Measurements from ENCODE around the gene DPP6. TPM values are rescaled to one million over a fixed set of nuclear protein-coding genes. Genes with fewer than 3 reads are reported as not detected.
"Not testable (repeated sequence)": the region's sequence is repeated elsewhere in the genome, so short reads cannot be mapped to it uniquely, and the experiment has no call there.

Gene DPP6
- total and polyA plus RNA-seq, 8 donors = 1.0 to 11.2 (median 2.6) TPM

- not testable (repeated sequence) for H3K4me1 ChIP-seq
These were observed 1.1 kb upstream of the DPP6 start for GRCh38 chr7:154051006-154051642.

GRCh38 chr7:154052530-154053252 is 493 bp downstream of the DPP6 start:
- intact Hi-C loops (cut with DNase I); H3K27ac ChIP-seq; H3K27me3 ChIP-seq; FAIRE-seq; H3K4me1 ChIP-seq; H3K36me3 ChIP-seq; H3K9me3 ChIP-seq; H3K4me3 ChIP-seq: not testable (repeated sequence)
- DNase-seq = peak in 1 of 6 donors; percentile 38
- WGBS, 2 donors = 2% methylated on average over 35 to 73 of the region's 83 CpGs
- peak in 2 of 4 donors; percentile 24 to 31 for ATAC-seq

More at GRCh38 chr7:154051006-154051642, 1.1 kb upstream of the DPP6 start:
- H3K9me3 ChIP-seq; H3K36me3 ChIP-seq; FAIRE-seq; H3K27me3 ChIP-seq; H3K4me3 ChIP-seq; intact Hi-C loops (cut with DNase I); DNase-seq; H3K27ac ChIP-seq: not testable (repeated sequence)
- 7 to 8% methylated on average over 15 to 22 of the region's 42 CpGs for WGBS, 2 donors
- ATAC-seq = peak; percentile 95 to 99 (median 97)

GRCh38 chr7:154053466-154054312 is 1.5 kb downstream of the DPP6 start:
- ATAC-seq = peak in 2 of 4 donors; percentile 35 to 66
- 29 to 32% methylated on average over 8 to 10 of the region's 16 CpGs for WGBS, 2 donors
- FAIRE-seq = not testable (repeated sequence)

GRCh38 chr7:154054664-154055063 is 2.5 kb downstream of the DPP6 start:
- H3K4me1 ChIP-seq; H3K9me3 ChIP-seq; FAIRE-seq; DNase-seq; H3K27ac ChIP-seq; H3K36me3 ChIP-seq; H3K4me3 ChIP-seq; H3K27me3 ChIP-seq; intact Hi-C loops (cut with DNase I); ATAC-seq: not testable (repeated sequence)
- WGBS, 2 donors = 6 to 19% methylated on average over 1 of the region's 2 CpGs

More at GRCh38 chr7:154053466-154054312, 1.5 kb downstream of the DPP6 start:
- H3K9me3 ChIP-seq; H3K27me3 ChIP-seq; H3K4me1 ChIP-seq; intact Hi-C loops (cut with DNase I); H3K27ac ChIP-seq; H3K4me3 ChIP-seq; H3K36me3 ChIP-seq; DNase-seq: not testable (repeated sequence)

GRCh38 chr7:154055491-154056106 is 3.4 kb downstream of the DPP6 start:
- H3K4me3 ChIP-seq; H3K36me3 ChIP-seq; FAIRE-seq; H3K27me3 ChIP-seq; H3K9me3 ChIP-seq; intact Hi-C loops (cut with DNase I); H3K27ac ChIP-seq; H3K4me1 ChIP-seq: not testable (repeated sequence)
- ATAC-seq (peak in 1 of 4 donors; percentile 65), DNase-seq (peak in 2 of 6 donors; percentile 34 to 35)
- WGBS, 2 donors = 12 to 13% methylated on average over 9 of the region's 9 CpGs

- ATAC-seq; H3K27me3 ChIP-seq; H3K27ac ChIP-seq; H3K36me3 ChIP-seq; intact Hi-C loops (cut with DNase I); FAIRE-seq; H3K9me3 ChIP-seq; H3K4me3 ChIP-seq; H3K4me1 ChIP-seq: not testable (repeated sequence)
- DNase-seq = peak in 1 of 6 donors; percentile 49
- WGBS, 2 donors = 78 to 86% methylated on average over 10 to 14 of the region's 14 CpGs
These were observed 6.6 kb downstream of the DPP6 start for GRCh38 chr7:154058783-154059182.

GRCh38 chr7:154060551-154060950 is 8.4 kb downstream of the DPP6 start:
- intact Hi-C loops (cut with DNase I); H3K27me3 ChIP-seq; FAIRE-seq; H3K4me3 ChIP-seq; H3K4me1 ChIP-seq; H3K9me3 ChIP-seq; H3K27ac ChIP-seq; ATAC-seq; H3K36me3 ChIP-seq: not testable (repeated sequence)
- 77 to 82% methylated on average over 12 to 15 of the region's 15 CpGs for WGBS, 2 donors
- peak in 1 of 6 donors; percentile 57 for DNase-seq

GRCh38 chr7:154071833-154072232 is 19.6 kb downstream of the DPP6 start:
- DNase-seq (peak in 4 of 6 donors; percentile 34 to 59 (median 44)), FAIRE-seq (peak; percentile 90), ATAC-seq (peak; percentile 73 to 97 (median 94))
- H3K27me3 ChIP-seq; H3K4me1 ChIP-seq; H3K9me3 ChIP-seq; H3K4me3 ChIP-seq; H3K36me3 ChIP-seq; intact Hi-C loops (cut with DNase I); H3K27ac ChIP-seq: not testable (repeated sequence)
- TF ChIP-seq CTCF (IDR thresholded peaks at IDR 0.05) = peak; percentile 35 to 49 (median 44)
- 2 to 11% methylated on average over 4 of the region's 4 CpGs for WGBS, 2 donors

GRCh38 chr7:154072395-154073181 is 20.4 kb downstream of the DPP6 start:
- H3K27me3 ChIP-seq; H3K4me3 ChIP-seq; H3K9me3 ChIP-seq; H3K4me1 ChIP-seq; DNase-seq; intact Hi-C loops (cut with DNase I); H3K27ac ChIP-seq; FAIRE-seq; H3K36me3 ChIP-seq: not testable (repeated sequence)
- ATAC-seq = peak in 3 of 4 donors; percentile 22 to 81 (median 51)
- 65 to 76% methylated on average over 15 of the region's 15 CpGs for WGBS, 2 donors

GRCh38 chr7:154078523-154078922 is 26.3 kb downstream of the DPP6 start:
- H3K4me1 ChIP-seq; ATAC-seq; intact Hi-C loops (cut with DNase I); H3K27me3 ChIP-seq; FAIRE-seq; H3K9me3 ChIP-seq; H3K27ac ChIP-seq; H3K36me3 ChIP-seq; DNase-seq; H3K4me3 ChIP-seq: not testable (repeated sequence)
- 56 to 75% methylated on average over 2 of the region's 2 CpGs for WGBS, 2 donors
